NCI-H1694 (cell line): ENCODE data around the gene MICAL3.

Source experiments
- DNase-seq: peaks from one replicate; lab custom pipeline; 2025; lab: John Stamatoyannopoulos, UW

MICAL3 gene

GRCh38 chr22:17868771-17869170, 155.6 kb downstream of the MICAL3 start:
- DNase-seq, result no peak

- DNase-seq, result no peak
Observed at GRCh38 chr22:17867160-17867785, 157.1 kb downstream of the MICAL3 start.

- no peak for DNase-seq
Observed at GRCh38 chr22:17866621-17867020, 157.7 kb downstream of the MICAL3 start.

GRCh38 chr22:17866127-17866526, 158.2 kb downstream of the MICAL3 start:
- DNase-seq, result no peak

GRCh38 chr22:17865183-17866055, 158.9 kb downstream of the MICAL3 start:
- DNase-seq, result no peak

GRCh38 chr22:17864398-17865182, 159.8 kb downstream of the MICAL3 start:
- no peak for DNase-seq

GRCh38 chr22:17862646-17863181, 161.6 kb downstream of the MICAL3 start:
- no peak for DNase-seq

- DNase-seq, result no peak
Observed at GRCh38 chr22:17861909-17862308, 162.5 kb downstream of the MICAL3 start.

GRCh38 chr22:17860220-17860965, 164.0 kb downstream of the MICAL3 start:
- DNase-seq, result no peak

- DNase-seq, result no peak
Observed at GRCh38 chr22:17858033-17858432, 166.3 kb downstream of the MICAL3 start.

GRCh38 chr22:17855572-17856290, 168.6 kb downstream of the MICAL3 start:
- no peak for DNase-seq

GRCh38 chr22:17853073-17853472, 171.3 kb downstream of the MICAL3 start:
- DNase-seq, result no peak

GRCh38 chr22:17851759-17852158, 172.6 kb downstream of the MICAL3 start:
- DNase-seq, result no peak

GRCh38 chr22:17847360-17848078, 176.8 kb downstream of the MICAL3 start:
- DNase-seq, result no peak

- DNase-seq, result no peak
Observed at GRCh38 chr22:17846326-17846992, 177.9 kb downstream of the MICAL3 start.

GRCh38 chr22:17845790-17846189, 178.6 kb downstream of the MICAL3 start:
- DNase-seq, result no peak

GRCh38 chr22:17845327-17845726, 179.0 kb downstream of the MICAL3 start:
- DNase-seq, result no peak

- DNase-seq, result no peak
Observed at GRCh38 chr22:17844150-17844549, 180.2 kb downstream of the MICAL3 start.

GRCh38 chr22:17842386-17842785, 182.0 kb downstream of the MICAL3 start:
- no peak for DNase-seq

GRCh38 chr22:17841836-17842235, 182.5 kb downstream of the MICAL3 start:
- DNase-seq, result no peak
